Fibroblast of mammary gland (primary cell): ENCODE measurements around the gene ASPG.

Experiments
- DNase-seq: peaks from one replicate; pipeline ENCODE4 v3.0.0-alpha.2; 2010; ENCODE audit warnings: low read depth
- H3K4me3 ChIP-seq: 2 replicates; pipeline ENCODE4 v1.5.1; 2011; ENCODE audit warnings: low read depth, mild to moderate bottlenecking, low read length, moderate library complexity; ENCODE audit not compliant: control insufficient read depth
- TF ChIP-seq, protein P1 (sequence below): conservative IDR thresholded peaks from 2 replicates; pipeline ENCODE4 v1.5.1; 2011; ENCODE audit warnings: low read depth, low read length, inconsistent platforms; ENCODE audit not compliant: control insufficient read depth, insufficient read depth

The ASPG gene

DNA sequence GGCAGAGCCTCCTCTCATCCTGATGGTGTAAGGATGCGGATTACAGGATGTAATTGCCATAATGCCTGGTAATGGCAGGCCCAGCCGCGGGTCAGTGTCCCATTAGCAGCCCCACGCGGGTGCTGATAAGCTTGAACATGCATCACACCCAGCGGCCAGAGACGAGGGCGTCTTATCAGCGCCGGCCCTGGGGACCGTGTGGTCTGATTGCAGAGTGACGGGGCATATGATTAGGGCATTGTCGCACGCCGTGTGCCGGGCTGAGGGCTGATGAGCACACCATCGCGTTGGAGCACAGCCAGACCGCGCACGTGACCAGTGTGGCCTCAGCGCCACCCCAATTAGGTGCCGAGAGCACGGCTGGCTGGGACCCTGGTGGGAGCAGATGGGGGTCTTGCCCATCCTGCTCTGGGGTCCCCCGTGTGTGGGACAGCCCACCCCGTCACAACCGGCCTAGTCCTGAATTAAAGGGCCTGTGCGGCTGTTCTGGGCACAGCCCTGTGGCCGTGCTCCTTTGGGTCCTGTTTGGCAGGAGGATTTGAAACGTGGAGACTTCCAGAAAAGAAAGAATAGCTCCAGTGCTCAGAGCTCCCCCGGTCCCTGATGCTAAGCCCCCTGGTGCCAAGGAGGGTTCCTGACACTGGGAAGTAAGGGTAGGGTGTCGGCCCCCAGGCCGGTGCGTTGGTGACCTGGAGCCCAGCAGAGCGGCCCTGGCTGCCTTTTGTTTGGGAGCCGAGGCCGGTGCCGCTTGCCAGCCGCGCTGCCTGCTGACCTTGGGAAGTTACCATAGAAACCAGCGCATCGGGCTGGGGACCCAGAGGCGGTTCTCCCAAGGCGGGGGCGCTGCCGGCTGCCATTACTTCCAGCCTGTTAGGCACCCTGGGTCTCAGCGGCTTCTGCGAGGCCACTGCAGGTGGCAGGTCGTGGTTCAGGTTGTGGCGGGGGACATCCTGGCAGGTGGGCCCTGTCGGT, 73.6 kb downstream of the ASPG start:
- DNase-seq: no peak
- TF ChIP-seq, protein P1, sequence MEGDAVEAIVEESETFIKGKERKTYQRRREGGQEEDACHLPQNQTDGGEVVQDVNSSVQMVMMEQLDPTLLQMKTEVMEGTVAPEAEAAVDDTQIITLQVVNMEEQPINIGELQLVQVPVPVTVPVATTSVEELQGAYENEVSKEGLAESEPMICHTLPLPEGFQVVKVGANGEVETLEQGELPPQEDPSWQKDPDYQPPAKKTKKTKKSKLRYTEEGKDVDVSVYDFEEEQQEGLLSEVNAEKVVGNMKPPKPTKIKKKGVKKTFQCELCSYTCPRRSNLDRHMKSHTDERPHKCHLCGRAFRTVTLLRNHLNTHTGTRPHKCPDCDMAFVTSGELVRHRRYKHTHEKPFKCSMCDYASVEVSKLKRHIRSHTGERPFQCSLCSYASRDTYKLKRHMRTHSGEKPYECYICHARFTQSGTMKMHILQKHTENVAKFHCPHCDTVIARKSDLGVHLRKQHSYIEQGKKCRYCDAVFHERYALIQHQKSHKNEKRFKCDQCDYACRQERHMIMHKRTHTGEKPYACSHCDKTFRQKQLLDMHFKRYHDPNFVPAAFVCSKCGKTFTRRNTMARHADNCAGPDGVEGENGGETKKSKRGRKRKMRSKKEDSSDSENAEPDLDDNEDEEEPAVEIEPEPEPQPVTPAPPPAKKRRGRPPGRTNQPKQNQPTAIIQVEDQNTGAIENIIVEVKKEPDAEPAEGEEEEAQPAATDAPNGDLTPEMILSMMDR: no peak
- H3K4me3 ChIP-seq: no peak overlapping the region

DNA sequence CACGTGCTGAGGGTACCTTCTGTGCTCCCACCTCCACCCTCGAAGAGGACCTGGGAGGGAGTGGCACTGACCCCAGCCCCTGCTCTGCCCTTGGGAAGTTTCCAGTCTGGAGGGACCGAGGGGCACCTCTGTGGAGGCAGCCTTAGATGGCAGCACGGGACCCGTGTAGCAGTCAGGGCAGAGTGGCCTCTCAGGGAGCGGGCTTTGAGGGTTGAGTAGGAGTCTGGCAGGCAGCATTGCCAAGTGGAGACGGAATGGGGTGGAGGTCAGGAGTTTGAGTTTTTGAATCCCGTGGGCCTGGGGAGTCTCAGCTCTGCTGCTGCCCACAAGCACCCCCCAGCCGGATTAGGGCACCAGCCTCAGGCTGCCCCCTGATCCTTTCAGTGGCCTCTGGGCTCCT, 74.5 kb downstream of the ASPG start:
- TF ChIP-seq, protein P1: no peak
- no peak for DNase-seq
- H3K4me3 ChIP-seq: no peak overlapping the region

DNA sequence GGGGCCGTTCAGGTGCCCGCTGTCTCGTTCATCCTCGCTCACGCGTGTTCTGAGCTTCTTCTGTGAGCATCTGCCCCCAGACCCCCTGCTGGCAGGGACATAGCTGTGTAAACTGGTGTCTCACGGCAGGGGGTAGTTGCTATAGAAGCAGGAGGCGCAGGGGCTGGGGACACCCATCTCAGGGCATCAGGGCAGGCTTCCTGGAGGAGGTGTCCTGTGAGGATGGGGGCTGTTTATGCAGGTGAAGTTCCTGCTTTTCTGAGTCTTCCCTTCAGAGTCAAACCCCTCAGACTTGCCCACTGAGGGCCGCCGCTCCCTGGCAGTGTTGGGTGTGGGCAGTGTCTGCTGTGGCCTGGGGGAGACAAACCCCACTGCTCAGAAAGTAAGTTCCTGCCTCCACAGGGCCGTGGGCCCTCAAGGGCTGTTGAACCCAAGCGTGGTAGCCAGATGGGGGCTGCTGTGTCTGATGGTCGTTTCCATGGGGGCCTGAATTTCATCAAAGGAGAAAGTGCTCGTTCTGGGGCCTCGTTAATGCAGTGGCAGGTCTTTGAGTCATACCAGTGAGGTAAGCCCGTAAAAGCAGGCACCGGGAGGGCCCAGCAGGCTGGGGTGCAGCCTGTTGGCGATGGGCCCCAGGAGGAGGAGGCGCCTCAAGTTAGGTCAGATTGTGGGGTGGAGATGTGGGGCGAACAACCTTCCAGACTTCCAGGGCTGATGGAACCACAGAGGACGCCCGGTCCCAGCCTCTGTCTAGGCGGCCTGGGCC, 76.3 kb downstream of the ASPG start:
- H3K4me3 ChIP-seq: no peak overlapping the region
- TF ChIP-seq, protein P1: no peak
- no peak for DNase-seq

DNA sequence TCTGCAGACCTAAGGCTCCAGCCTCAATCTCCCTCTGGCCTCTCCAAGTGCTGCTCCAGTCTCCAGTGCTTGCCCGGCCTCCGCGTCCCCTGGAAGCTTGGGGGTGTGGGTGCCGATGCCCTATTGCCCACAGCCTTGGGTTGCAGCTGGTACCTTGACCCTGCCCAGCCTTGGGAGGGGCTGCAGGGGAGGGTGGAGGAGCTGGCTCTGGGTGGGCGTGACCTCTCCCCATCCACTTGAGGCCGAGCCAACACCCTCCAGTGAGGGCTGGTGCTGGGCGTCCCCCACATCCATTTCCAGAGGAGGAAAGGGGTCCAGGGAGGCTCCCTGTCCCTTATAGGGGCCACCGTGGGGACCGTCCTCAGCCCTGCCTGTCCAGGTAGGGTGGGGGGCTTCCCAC, 77.0 kb downstream of the ASPG start:
- no peak for DNase-seq
- TF ChIP-seq, protein P1: no peak
- no peak overlapping the region for H3K4me3 ChIP-seq

DNA sequence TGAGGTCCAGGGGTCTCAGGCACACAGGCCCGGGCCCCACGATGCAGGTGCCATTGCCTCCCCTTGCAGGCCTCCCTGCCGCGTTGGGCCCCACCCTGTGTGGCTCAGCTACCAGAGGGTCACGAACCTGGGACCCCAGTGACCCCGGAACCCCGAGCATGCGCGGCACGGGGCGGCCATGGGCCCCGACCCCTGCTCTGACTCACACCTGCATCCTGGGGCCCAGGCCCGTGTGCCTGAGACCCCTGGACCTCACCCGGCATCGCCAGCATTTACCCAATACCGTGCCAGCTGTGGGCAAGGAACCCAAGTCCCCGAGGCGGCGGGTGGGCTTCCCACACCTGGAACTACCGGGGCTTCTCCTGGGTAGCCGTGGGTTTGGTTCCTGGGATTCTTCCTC, 78.0 kb downstream of the ASPG start:
- DNase-seq: no peak
- TF ChIP-seq, protein P1: no peak
- no peak overlapping the region for H3K4me3 ChIP-seq

DNA sequence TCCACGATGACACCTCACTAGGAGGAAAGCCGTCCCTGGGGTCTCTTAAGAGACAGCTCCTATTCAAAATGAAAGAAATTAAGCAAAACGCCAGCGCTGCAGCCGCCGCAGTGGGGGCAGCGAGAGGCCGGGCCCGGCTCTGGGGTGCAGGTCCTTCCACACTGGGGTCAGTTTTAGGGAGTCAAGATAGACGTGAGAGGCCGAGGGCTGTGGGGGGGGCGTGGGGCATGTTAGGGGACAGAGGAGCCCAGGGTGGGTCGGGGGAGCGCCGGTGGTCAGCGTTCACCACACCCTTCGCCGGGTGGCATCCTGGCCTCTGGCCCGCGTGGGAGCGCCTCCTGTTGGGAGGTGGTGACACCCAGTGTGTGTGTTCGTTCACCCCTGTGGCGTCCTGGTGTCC, 78.5 kb downstream of the ASPG start:
- H3K4me3 ChIP-seq: no peak overlapping the region
- TF ChIP-seq, protein P1: no peak
- DNase-seq: no peak
